ENCODE data around the gene OTOP2.

The OTOP2 gene

GRCh38 chr17:74972107-74972972 lies 48.3 kb downstream of the OTOP2 start, which contains the start of gene HID1:
HID1 (minus strand) TSS chr17:74972759; CDS start chr17:74972656, 103 bp downstream.
- no peak for TF ChIP-seq CTCF (IDR thresholded peaks at IDR 0.05; ENCODE audit: low read depth, low read length, missing control alignments)
- DNase-seq (ENCODE audit: low read depth), result no peak
- in situ Hi-C loops (cut with HindIII; ENCODE audit: low sequenced_read_pairs), result no loop called here
- peak within 1 kb of the TSS; percentile 39 for H3K4me3 ChIP-seq (ENCODE audit: low read depth, low read length)

GRCh38 chr17:74972973-74973328 lies 48.9 kb downstream of the OTOP2 start:
- no peak for TF ChIP-seq CTCF (IDR thresholded peaks at IDR 0.05; ENCODE audit: low read depth, low read length, missing control alignments)
- peak overlapping the region; percentile 5 for H3K4me3 ChIP-seq (ENCODE audit: low read depth, low read length)
- DNase-seq (ENCODE audit: low read depth), result no peak
- in situ Hi-C loops (cut with HindIII; ENCODE audit: low sequenced_read_pairs), result no loop called here

GRCh38 chr17:74975943-74976342 lies 51.9 kb downstream of the OTOP2 start:
- in situ Hi-C loops (cut with HindIII; ENCODE audit: low sequenced_read_pairs), result no loop called here
- no peak for DNase-seq (ENCODE audit: low read depth)
- H3K4me3 ChIP-seq (ENCODE audit: low read depth, low read length), result no peak overlapping the region
- TF ChIP-seq CTCF (IDR thresholded peaks at IDR 0.05; ENCODE audit: low read depth, low read length, missing control alignments), result no peak

GRCh38 chr17:74977802-74978201 lies 53.7 kb downstream of the OTOP2 start:
- in situ Hi-C loops (cut with HindIII; ENCODE audit: low sequenced_read_pairs), result no loop called here

GRCh38 chr17:74978240-74978639 lies 54.2 kb downstream of the OTOP2 start:
- in situ Hi-C loops (cut with HindIII; ENCODE audit: low sequenced_read_pairs), result no loop called here
- no peak for DNase-seq (ENCODE audit: low read depth)
- no peak overlapping the region for H3K4me3 ChIP-seq (ENCODE audit: low read depth, low read length)
- no peak for TF ChIP-seq CTCF (IDR thresholded peaks at IDR 0.05; ENCODE audit: low read depth, low read length, missing control alignments)

More at GRCh38 chr17:74977802-74978201, 53.7 kb downstream of the OTOP2 start:
- no peak for TF ChIP-seq CTCF (IDR thresholded peaks at IDR 0.05; ENCODE audit: low read depth, low read length, missing control alignments)
- no peak overlapping the region for H3K4me3 ChIP-seq (ENCODE audit: low read depth, low read length)
- no peak for DNase-seq (ENCODE audit: low read depth)

GRCh38 chr17:74979408-74980146 lies 55.5 kb downstream of the OTOP2 start:
- in situ Hi-C loops (cut with HindIII; ENCODE audit: low sequenced_read_pairs), result no loop called here
- no peak for TF ChIP-seq CTCF (IDR thresholded peaks at IDR 0.05; ENCODE audit: low read depth, low read length, missing control alignments)
- no peak for DNase-seq (ENCODE audit: low read depth)
- H3K4me3 ChIP-seq (ENCODE audit: low read depth, low read length), result no peak overlapping the region
